ENCODE data around the gene PLVAP.

Gene PLVAP

DNA sequence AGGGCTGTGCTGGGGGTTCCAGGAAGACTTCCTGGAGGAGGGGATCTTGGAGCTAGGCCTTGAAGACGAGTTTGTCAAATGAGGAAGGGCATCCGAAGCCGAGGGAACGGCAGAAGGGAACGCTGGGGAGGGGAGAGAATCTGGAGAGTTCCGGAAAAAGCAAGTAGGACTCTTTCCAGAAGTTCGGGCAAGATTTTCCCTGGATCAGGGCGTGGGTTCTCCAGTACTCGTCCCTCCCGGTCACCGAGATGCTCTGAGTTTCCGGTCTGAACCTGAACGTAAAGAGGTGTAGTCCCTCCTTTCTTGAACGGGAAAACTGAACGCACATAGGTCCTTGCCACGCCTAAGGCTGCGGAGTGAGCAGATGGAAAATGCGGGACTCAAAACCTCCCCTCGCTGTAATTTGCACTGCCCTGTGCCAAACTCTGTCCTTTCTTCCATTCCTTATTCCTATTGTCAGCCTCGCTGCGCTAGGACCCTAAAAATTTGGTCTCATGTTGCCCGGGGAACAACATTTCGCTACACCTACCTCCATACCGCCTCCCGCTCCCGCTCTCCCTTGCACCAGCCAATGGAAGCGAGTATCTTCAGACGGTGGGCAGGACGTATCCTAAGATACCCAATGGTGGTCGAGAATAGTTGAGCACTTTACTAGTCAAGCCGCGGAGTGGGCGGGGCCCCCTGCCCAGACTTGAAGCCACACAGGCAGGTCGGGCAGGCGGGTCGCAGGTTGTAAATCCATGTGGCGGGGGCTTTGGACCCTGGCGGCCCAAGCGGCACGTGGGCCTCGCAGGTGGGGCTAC lies 40.1 kb downstream of the PLVAP start, which contains the start of gene GTPBP3:
Gene GTPBP3 (plus strand): TSS at position 682 of the 803 bp plus-strand sequence. CDS start 59 bp downstream, at position 741.
- in situ Hi-C loops (cut with HindIII; ENCODE audit: low sequenced_read_pairs): no loop called here

- in situ Hi-C loops (cut with HindIII; ENCODE audit: low sequenced_read_pairs): no loop called here
These were observed 41.6 kb downstream of the PLVAP start for GRCh38 chr19:17335575-17335974.

GRCh38 chr19:17334414-17335409 lies 42.4 kb downstream of the PLVAP start, which contains the start of gene ANO8:
TSS of gene ANO8 (minus strand) at chr19:17334855. CDS start at chr19:17334670, 185 bp downstream.
- in situ Hi-C loops (cut with HindIII; ENCODE audit: low sequenced_read_pairs): no loop called here

- in situ Hi-C loops (cut with HindIII; ENCODE audit: low sequenced_read_pairs): no loop called here
These were observed 43.3 kb downstream of the PLVAP start for GRCh38 chr19:17333611-17334413.

- in situ Hi-C loops (cut with HindIII; ENCODE audit: low sequenced_read_pairs): no loop called here
These were observed 44.2 kb downstream of the PLVAP start for GRCh38 chr19:17332677-17333581.

DNA sequence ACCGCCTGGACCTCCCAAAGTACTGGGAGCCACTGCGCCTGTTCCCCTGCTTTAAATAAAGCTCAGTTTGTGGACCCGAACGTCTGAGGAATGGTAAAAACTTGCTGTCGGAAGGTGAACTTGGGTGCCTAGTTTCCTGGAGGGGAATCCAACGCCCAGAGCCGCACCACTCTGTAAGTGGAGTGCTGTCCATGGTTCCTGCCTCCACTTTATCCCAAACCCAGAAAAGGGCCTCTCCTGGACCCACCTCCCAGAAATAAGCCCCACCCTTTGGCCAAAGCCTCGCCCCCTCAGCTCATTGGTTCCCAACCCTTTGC lies 44.8 kb downstream of the PLVAP start:
- in situ Hi-C loops (cut with HindIII; ENCODE audit: low sequenced_read_pairs): no loop called here

DNA sequence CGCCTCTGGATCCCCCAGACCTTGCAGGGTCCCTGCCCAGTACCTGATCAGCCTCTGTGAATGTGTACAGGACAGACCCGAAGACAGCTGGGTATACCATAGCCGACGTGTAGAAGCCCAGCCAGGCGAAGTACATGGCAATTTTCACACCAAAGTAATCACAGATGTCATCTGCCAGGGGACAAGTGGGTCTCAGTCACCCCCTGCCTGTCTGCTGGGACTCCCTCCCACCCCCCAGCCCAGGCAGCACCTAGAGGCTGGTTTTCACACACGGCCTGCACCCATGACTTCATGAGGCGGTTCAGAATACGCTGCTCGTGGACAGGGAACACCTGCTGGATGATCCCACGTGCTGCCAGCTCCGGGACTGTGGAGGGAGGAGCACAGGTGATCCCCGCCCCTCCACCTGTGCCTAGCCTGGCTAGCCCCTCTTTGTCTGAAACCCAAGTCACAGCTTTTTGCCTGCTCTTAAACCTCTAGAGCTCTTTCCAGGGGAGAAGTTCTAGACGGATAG lies 46.0 kb downstream of the PLVAP start:
- in situ Hi-C loops (cut with HindIII; ENCODE audit: low sequenced_read_pairs): no loop called here

GRCh38 chr19:17330262-17331044 lies 46.7 kb downstream of the PLVAP start:
- in situ Hi-C loops (cut with HindIII; ENCODE audit: low sequenced_read_pairs): no loop called here

GRCh38 chr19:17329366-17330261 lies 47.5 kb downstream of the PLVAP start:
- in situ Hi-C loops (cut with HindIII; ENCODE audit: low sequenced_read_pairs): no loop called here

DNA sequence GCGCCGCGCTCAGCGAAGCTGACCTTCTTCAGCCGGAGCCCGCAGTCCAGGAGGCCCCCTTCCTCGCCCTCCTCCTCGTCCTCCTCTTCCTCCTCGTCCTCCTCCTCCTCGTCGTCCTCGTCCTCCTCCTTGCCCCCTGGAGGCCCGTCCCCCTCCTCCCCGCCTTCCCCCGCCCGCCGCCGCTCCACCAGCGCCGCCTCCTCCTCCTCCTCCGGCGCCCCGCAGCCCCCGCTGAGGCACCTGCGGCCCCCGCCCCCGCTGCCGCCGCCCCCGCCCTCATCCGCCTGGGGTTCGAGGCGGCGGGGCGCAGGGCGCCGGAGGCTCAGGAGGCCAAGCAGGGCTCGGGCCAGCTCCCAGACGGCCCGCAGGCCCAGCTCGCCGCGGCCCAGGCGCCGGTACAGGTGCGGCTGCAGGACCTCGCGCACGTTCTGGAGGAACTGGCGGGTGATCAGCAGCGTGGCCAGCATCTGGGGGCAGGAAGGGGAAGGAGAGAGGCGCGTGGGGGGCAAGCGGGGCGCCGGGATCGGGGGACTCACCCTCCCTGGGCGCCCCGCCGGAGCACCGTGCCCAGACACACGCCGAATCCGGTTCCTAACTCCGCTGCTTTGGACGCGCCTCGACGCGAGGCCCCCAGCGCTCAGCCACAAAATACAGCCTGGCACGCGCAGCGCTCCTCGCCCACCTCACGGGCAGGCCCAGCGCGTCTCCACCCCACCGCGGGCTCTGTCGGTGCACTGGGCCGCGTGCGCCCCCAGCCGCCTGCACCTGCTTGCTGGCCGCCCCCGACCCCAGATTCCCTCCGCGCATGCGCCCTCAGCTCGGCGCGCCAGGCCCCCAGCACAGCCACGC lies 48.4 kb downstream of the PLVAP start:
- in situ Hi-C loops (cut with HindIII; ENCODE audit: low sequenced_read_pairs): no loop called here

- in situ Hi-C loops (cut with HindIII; ENCODE audit: low sequenced_read_pairs): no loop called here
These were observed 49.3 kb downstream of the PLVAP start for GRCh38 chr19:17327654-17328516.

DNA sequence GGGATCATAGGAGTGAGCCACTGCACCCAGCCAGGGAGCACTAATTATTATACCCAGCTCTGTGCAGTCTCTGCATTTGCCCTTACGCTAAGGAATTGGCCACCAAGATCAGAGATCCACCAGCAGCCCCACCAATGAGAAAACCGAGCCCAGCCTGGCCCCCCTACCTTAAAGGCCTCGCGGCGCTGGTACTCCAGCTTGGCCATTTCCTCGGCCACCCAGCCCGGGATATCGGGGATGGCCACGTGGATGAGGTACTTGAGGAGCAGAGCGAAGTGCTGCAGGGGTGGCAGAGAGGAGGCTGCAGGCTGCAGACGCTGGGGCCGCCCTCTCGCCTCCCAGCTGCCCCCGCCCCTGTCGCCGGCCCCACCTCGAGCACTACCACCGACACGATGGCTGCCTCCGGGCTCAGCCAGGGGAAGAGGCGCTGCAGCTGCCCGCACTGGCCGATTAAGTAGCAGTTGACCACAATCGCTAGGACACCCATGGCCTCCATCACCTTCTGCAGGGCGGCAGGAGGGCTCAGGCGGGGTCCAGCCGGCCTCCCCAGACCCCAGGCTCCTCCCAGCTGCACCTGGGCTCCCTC lies 50.0 kb downstream of the PLVAP start:
- in situ Hi-C loops (cut with HindIII; ENCODE audit: low sequenced_read_pairs): no loop called here

DNA sequence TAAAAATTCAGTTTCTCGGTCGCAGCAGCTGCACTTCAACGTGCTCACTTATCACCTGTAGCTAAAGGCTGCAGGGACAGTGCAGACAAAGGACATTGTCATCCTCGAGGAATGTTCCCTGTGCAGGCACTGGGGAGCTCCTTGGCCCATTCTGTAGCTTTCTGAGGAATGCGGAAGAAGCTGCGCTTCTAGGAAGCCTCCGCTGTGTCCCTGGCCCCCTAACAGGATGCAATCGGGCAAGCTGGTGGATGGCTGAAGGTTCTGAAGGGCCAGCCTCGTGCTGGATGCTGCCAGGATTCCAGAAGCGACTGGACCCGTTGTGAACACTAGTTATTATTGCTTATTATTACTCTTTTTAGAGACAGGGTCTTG lies 50.6 kb downstream of the PLVAP start:
- in situ Hi-C loops (cut with HindIII; ENCODE audit: low sequenced_read_pairs): no loop called here

DNA sequence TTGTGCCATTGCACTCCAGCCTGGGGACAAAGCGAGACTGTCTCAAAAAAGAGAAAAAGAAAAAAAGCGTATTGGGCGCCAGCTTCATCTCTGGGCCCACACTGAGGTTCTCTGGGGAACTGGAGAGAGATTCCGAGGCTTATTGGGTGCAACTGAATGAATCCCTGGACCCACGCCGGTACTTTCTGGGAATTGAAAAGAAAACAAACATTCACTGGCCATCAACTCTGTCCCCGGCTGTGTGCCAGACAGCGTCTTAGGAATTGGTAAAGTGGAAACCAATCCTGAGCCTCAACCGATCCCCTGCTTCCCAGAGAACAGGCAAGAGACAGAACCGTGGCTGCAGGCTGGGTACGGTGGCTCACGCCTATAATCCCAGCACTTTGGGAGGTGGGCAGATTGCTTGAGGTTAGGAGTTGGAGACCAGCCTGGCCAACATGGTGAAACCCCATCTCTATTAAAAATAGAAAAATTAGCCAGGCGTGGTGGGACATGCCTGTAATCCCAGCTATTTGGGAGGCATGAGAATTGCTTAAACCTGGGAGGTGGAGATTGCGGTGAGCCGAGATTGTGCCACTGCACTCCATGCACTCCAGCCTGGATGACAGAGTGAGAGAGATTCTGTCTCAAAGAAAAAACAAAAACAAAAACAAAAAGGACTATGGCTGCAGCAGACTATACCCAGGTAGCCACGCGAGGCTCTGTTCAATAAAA lies 51.1 kb downstream of the PLVAP start:
- in situ Hi-C loops (cut with HindIII; ENCODE audit: low sequenced_read_pairs): no loop called here

- in situ Hi-C loops (cut with HindIII; ENCODE audit: low sequenced_read_pairs): no loop called here
These were observed 52.0 kb downstream of the PLVAP start for GRCh38 chr19:17325133-17325532.

Data from endothelial cell of hepatic sinusoid (primary cell).